Mesodermal cell (in vitro differentiated cells): ENCODE data around the gene IGSF8.

Experiments used
- H3K27ac ChIP-seq: 2 replicates; pipeline ENCODE4 v1.7.0; 2013; ENCODE audit warnings: mild to moderate bottlenecking, low read depth, low read length, moderate library complexity; ENCODE audit not compliant: severe bottlenecking
- H3K36me3 ChIP-seq: 2 replicates; pipeline ENCODE4 v1.7.1; 2013; ENCODE audit warnings: mild to moderate bottlenecking, low read length, moderate library complexity; ENCODE audit not compliant: control insufficient read depth, insufficient read depth
- H3K4me1 ChIP-seq: one replicate; pipeline ENCODE4 v1.7.1; 2013; ENCODE audit warnings: mild to moderate bottlenecking, low read length; ENCODE audit not compliant: insufficient read depth, control insufficient read depth, poor library complexity, severe bottlenecking
- H3K4me3 ChIP-seq: 2 replicates; pipeline ENCODE4 v1.7.0; 2013; ENCODE audit warnings: low read length, control low read depth, mild to moderate bottlenecking; ENCODE audit not compliant: insufficient read depth, poor library complexity, severe bottlenecking; ENCODE audit errors: extremely low read depth
- H3K9me3 ChIP-seq: 2 replicates; pipeline ENCODE4 v1.7.1; 2013; ENCODE audit warnings: mild to moderate bottlenecking, low read length, moderate library complexity; ENCODE audit not compliant: control insufficient read depth
- WGBS, 2 experiments: methylation state at CpG; one replicate each; pipeline ENCODE4 v1.1.5; 2013; ENCODE audit warnings: missing lambda C conversion rate in 2 of 2; ENCODE audit not compliant: insufficient coverage in 2 of 2; 5-methylcytosine and 5-hydroxymethylcytosine counted together

The IGSF8 gene

GRCh38 chr1:160064746-160065145 is 33.7 kb downstream of the IGSF8 start:
- no peak overlapping the region for H3K27ac ChIP-seq
- no peak overlapping the region for H3K4me3 ChIP-seq
- WGBS, 2 experiments = 47 to 83% methylated on average over 1 to 2 of the region's 3 CpGs
- no peaks in the 10 kb centered on the region for H3K9me3 ChIP-seq
- H3K4me1 ChIP-seq = peaks cover 1% of the 10 kb centered on the region
- no peaks in the 10 kb centered on the region for H3K36me3 ChIP-seq

DNA sequence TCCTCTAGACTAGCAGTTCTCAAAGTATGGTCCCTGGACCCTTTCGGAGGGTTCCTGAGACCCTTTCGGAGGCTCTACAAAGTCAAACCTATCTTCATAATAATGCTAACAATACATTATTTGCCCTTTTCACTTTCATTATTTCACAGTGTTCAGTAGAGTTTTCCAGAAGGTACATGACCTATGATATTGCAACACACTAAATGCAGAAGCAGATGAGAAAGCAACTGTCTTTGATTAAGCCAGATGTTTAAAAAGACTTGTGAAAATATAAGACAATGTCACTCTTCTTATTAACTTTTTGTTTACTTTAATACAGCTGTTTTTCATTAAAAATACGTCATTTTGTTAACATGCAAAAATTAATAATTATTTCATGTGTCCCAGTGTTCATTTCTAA is 34.3 kb downstream of the IGSF8 start:
- no peak overlapping the region for H3K27ac ChIP-seq
- 95 to 100% methylated on average over 2 of the region's 3 CpGs for WGBS, 2 experiments
- H3K9me3 ChIP-seq = no peaks in the 10 kb centered on the region
- H3K36me3 ChIP-seq = no peaks in the 10 kb centered on the region
- H3K4me3 ChIP-seq = no peak overlapping the region
- no peaks in the 10 kb centered on the region for H3K4me1 ChIP-seq

DNA sequence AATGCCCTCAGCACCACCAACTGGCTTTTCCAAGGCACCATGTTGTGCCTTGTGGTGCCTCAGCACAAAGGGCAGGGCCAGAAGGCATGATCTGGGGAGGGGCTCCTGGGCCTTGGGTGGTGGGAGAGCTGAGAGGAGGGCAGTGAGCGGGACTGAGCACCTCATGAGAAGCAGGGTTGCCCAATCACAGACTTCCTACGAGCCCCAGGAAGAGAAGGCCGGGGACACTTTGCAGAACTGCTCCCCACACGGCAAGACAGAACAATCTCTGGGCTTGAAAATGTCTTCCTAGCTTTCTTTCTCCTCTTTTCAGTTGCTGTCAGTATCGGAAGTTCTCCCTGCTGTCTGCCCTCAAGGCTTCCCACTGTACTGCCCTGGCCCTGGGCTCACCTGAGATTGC is 35.2 kb downstream of the IGSF8 start:
- no peaks in the 10 kb centered on the region for H3K36me3 ChIP-seq
- no peaks in the 10 kb centered on the region for H3K9me3 ChIP-seq
- 76 to 83% methylated on average over 4 of the region's 5 CpGs for WGBS, 2 experiments
- H3K4me1 ChIP-seq = no peaks in the 10 kb centered on the region
- no peak overlapping the region for H3K4me3 ChIP-seq
- no peak overlapping the region for H3K27ac ChIP-seq

DNA sequence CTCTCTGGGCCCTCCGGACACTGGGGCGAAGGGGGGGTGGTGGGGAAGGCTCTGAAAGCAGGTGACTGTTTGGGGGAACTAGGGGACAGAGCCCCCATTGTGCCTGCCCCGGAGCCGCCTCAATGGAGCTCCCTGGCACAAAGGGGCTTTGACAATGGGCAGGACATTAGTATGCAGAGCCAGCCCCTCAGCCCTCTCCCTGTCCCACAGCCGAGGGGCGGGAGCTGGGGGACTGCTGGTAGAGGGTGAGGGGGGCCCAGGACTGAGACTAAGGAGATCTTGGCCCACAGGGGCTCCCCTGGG is 36.2 kb downstream of the IGSF8 start:
- no peak overlapping the region for H3K27ac ChIP-seq
- no peaks in the 10 kb centered on the region for H3K4me1 ChIP-seq
- H3K4me3 ChIP-seq = no peak overlapping the region
- H3K9me3 ChIP-seq = no peaks in the 10 kb centered on the region
- WGBS, 2 experiments = 45 to 60% methylated on average over 1 to 2 of the region's 6 CpGs
- no peaks in the 10 kb centered on the region for H3K36me3 ChIP-seq

GRCh38 chr1:160061369-160062229 is 36.8 kb downstream of the IGSF8 start:
- no peaks in the 10 kb centered on the region for H3K9me3 ChIP-seq
- H3K4me1 ChIP-seq = no peaks in the 10 kb centered on the region
- H3K4me3 ChIP-seq = no peak overlapping the region
- no peaks in the 10 kb centered on the region for H3K36me3 ChIP-seq
- no peak overlapping the region for H3K27ac ChIP-seq
- 70 to 74% methylated on average over 7 to 13 of the region's 15 CpGs for WGBS, 2 experiments

GRCh38 chr1:160058087-160058486 is 40.3 kb downstream of the IGSF8 start:
- Histone ChIP-seq H3K27ac (no peak overlapping the region), H3K4me3 (no peak overlapping the region)
- 0 to 25% methylated on average over 1 to 2 of the region's 2 CpGs for WGBS, 2 experiments

GRCh38 chr1:160056648-160057169 is 41.7 kb downstream of the IGSF8 start:
- WGBS, 2 experiments = 80 to 100% methylated on average over 1 of the region's 1 CpG
- H3K36me3 ChIP-seq = no peaks in the 10 kb centered on the region
- H3K4me3 ChIP-seq = no peak overlapping the region
- H3K4me1 ChIP-seq = no peaks in the 10 kb centered on the region
- no peak overlapping the region for H3K27ac ChIP-seq
- no peaks in the 10 kb centered on the region for H3K9me3 ChIP-seq

More at GRCh38 chr1:160058087-160058486, 40.3 kb downstream of the IGSF8 start:
- no peaks in the 10 kb centered on the region for H3K9me3 ChIP-seq
- H3K4me1 ChIP-seq = no peaks in the 10 kb centered on the region
- no peaks in the 10 kb centered on the region for H3K36me3 ChIP-seq

- no peaks in the 10 kb centered on the region for H3K9me3 ChIP-seq
Measured at GRCh38 chr1:160053548-160054365, 44.7 kb downstream of the IGSF8 start.

GRCh38 chr1:160052936-160053335 is 45.5 kb downstream of the IGSF8 start:
- Histone ChIP-seq H3K9me3 (no peaks in the 10 kb centered on the region), H3K36me3 (no peaks in the 10 kb centered on the region), H3K27ac (no peak overlapping the region), H3K4me3 (no peak overlapping the region), H3K4me1 (no peaks in the 10 kb centered on the region)
- 80 to 83% methylated on average over 1 to 5 of the region's 6 CpGs for WGBS, 2 experiments

More at GRCh38 chr1:160053548-160054365, 44.7 kb downstream of the IGSF8 start:
- Histone ChIP-seq H3K4me3 (no peak overlapping the region), H3K27ac (no peak overlapping the region), H3K36me3 (no peaks in the 10 kb centered on the region), H3K4me1 (no peaks in the 10 kb centered on the region)
- WGBS, 2 experiments = 79 to 86% methylated on average over 5 to 6 of the region's 7 CpGs

GRCh38 chr1:160050619-160051018 is 47.8 kb downstream of the IGSF8 start:
- 83 to 100% methylated on average over 1 of the region's 1 CpG for WGBS, 2 experiments
- no peak overlapping the region for H3K4me3 ChIP-seq
- no peaks in the 10 kb centered on the region for H3K9me3 ChIP-seq
- no peak overlapping the region for H3K27ac ChIP-seq
- H3K4me1 ChIP-seq = peaks cover 7% of the 10 kb centered on the region
- no peaks in the 10 kb centered on the region for H3K36me3 ChIP-seq
